OCI-LY3 (cell line): Measurements from ENCODE around the gene IFFO2.

Experiments
- EZH2phosphoT487 ChIP-seq: fragments of 200-600 bp; shearing (Covaris generic); IDR thresholded peaks from 2 replicates; pipeline ENCODE4 v1.6.1; 2018; ENCODE audit warnings: antibody characterized with exemption, mixed run types, low read depth
- TF ChIP-seq, protein P1 (sequence below): fragments of 200-600, 300-600 bp; sonication (generic); IDR thresholded peaks from 2 replicates; pipeline ENCODE4 v1.5.1; 2014; ENCODE audit warnings: antibody characterized with exemption, low read length, low read depth

GRCh38 chr1:18875796-18876128 lies 80.7 kb downstream of the IFFO2 start:
- TF ChIP-seq, protein P1, sequence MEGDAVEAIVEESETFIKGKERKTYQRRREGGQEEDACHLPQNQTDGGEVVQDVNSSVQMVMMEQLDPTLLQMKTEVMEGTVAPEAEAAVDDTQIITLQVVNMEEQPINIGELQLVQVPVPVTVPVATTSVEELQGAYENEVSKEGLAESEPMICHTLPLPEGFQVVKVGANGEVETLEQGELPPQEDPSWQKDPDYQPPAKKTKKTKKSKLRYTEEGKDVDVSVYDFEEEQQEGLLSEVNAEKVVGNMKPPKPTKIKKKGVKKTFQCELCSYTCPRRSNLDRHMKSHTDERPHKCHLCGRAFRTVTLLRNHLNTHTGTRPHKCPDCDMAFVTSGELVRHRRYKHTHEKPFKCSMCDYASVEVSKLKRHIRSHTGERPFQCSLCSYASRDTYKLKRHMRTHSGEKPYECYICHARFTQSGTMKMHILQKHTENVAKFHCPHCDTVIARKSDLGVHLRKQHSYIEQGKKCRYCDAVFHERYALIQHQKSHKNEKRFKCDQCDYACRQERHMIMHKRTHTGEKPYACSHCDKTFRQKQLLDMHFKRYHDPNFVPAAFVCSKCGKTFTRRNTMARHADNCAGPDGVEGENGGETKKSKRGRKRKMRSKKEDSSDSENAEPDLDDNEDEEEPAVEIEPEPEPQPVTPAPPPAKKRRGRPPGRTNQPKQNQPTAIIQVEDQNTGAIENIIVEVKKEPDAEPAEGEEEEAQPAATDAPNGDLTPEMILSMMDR = no peak
- TF ChIP-seq EZH2phosphoT487 = no peak
